HFFc6 (cell line): ENCODE measurements around the gene SUMO3. TPM values are rescaled to one million over a fixed set of nuclear protein-coding genes. Genes with fewer than 3 reads are reported as not detected.

Source experiments
- DNase-seq: peaks from one replicate; pipeline ENCODE4 v3.0.0-alpha.2; 2018
- H3K27ac Mint-ChIP-seq: 2 replicates; pipeline ENCODE4 v1.8.0; 2020; ENCODE audit warnings: mild to moderate bottlenecking, mixed read lengths
- H3K27me3 Mint-ChIP-seq: 2 replicates; pipeline ENCODE4 v1.8.0; 2021; ENCODE audit warnings: mild to moderate bottlenecking, moderate library complexity, mixed read lengths; ENCODE audit not compliant: insufficient read depth
- H3K36me3 Mint-ChIP-seq: 2 replicates; pipeline ENCODE4 v1.8.0; 2021; ENCODE audit warnings: low read depth, mixed read lengths
- H3K4me1 Mint-ChIP-seq: 2 replicates; pipeline ENCODE4 v1.8.0; 2020; ENCODE audit warnings: low read depth, mixed read lengths
- H3K4me3 Mint-ChIP-seq: 2 replicates; pipeline ENCODE4 v1.8.0; 2020; ENCODE audit warnings: mild to moderate bottlenecking, moderate library complexity, mixed read lengths
- H3K9me3 Mint-ChIP-seq: 2 replicates; pipeline ENCODE4 v1.8.0; 2020; ENCODE audit warnings: mild to moderate bottlenecking, mixed read lengths
- CTCF ChIP-seq: fragments of 200-600 bp; sonication (generic); IDR thresholded peaks from 2 replicates; pipeline ENCODE4 v1.5.0; 2021; ENCODE audit warnings: antibody characterized with exemption, mild to moderate bottlenecking
- total RNA-seq, 6 experiments: library from RNA; stranded (reverse); fragmentation: NEBNext Ultra II Directional; extraction: Animal tissue kit (Norgen Biotek cat#: 25700); gene quantifications; 2 replicates in 1 of 6; 3 replicates in 5 of 6; pipeline ENCODE4 v1.2.3, GENCODE V29; 2021

The SUMO3 gene
- total RNA-seq, 6 experiments from 2014 or later, result 116 to 160 (median 147) TPM

GRCh38 chr21:44831227-44831860 is 13.5 kb upstream of the SUMO3 start:
- peaks cover 21% of the 10 kb centered on the region for H3K36me3 Mint-ChIP-seq
- no peak for TF ChIP-seq CTCF
- no peaks in the 10 kb centered on the region; the same call in 1 of the 2 replicates for H3K4me1 Mint-ChIP-seq
- H3K9me3 Mint-ChIP-seq, result peaks cover 27% of the 10 kb centered on the region
- peaks cover 14% of the 10 kb centered on the region for H3K27me3 Mint-ChIP-seq
- H3K4me3 Mint-ChIP-seq, result no peak overlapping the region
- no peak overlapping the region for H3K27ac Mint-ChIP-seq
- DNase-seq, result no peak

- H3K4me3 Mint-ChIP-seq, result no peak overlapping the region
- peaks cover 27% of the 10 kb centered on the region for H3K9me3 Mint-ChIP-seq
- H3K36me3 Mint-ChIP-seq, result peaks cover 21% of the 10 kb centered on the region
- DNase-seq, result no peak
- no peak overlapping the region for H3K27ac Mint-ChIP-seq
- TF ChIP-seq CTCF, result no peak
- H3K4me1 Mint-ChIP-seq, result no peaks in the 10 kb centered on the region
- peaks cover 19% of the 10 kb centered on the region for H3K27me3 Mint-ChIP-seq
Measured at GRCh38 chr21:44829507-44830092, 11.7 kb upstream of the SUMO3 start.

- H3K27me3 Mint-ChIP-seq, result peaks cover 19% of the 10 kb centered on the region
- no peak overlapping the region for H3K27ac Mint-ChIP-seq
- TF ChIP-seq CTCF, result no peak
- no peak for DNase-seq
- no peak overlapping the region for H3K4me3 Mint-ChIP-seq
- no peaks in the 10 kb centered on the region for H3K4me1 Mint-ChIP-seq
- peaks cover 26% of the 10 kb centered on the region for H3K36me3 Mint-ChIP-seq
- peaks cover 32% of the 10 kb centered on the region for H3K9me3 Mint-ChIP-seq
Measured at GRCh38 chr21:44828362-44829056, 10.6 kb upstream of the SUMO3 start.

- no peak for DNase-seq
- TF ChIP-seq CTCF, result no peak
- H3K27ac Mint-ChIP-seq, result no peak overlapping the region
- no peak overlapping the region for H3K4me3 Mint-ChIP-seq
- peaks cover 42% of the 10 kb centered on the region for H3K36me3 Mint-ChIP-seq
- peaks cover 37% of the 10 kb centered on the region for H3K9me3 Mint-ChIP-seq
- peaks cover 7% of the 10 kb centered on the region for H3K27me3 Mint-ChIP-seq
- H3K4me1 Mint-ChIP-seq, result peaks cover 15% of the 10 kb centered on the region; the same call in 1 of the 2 replicates
Measured at GRCh38 chr21:44823179-44823660, 5.4 kb upstream of the SUMO3 start.

GRCh38 chr21:44822484-44823178 is 4.8 kb upstream of the SUMO3 start:
- no peak for DNase-seq
- no peak overlapping the region for H3K4me3 Mint-ChIP-seq
- peaks cover 37% of the 10 kb centered on the region for H3K36me3 Mint-ChIP-seq
- no peak overlapping the region for H3K27ac Mint-ChIP-seq
- peaks cover 15% of the 10 kb centered on the region; the same call in 1 of the 2 replicates for H3K4me1 Mint-ChIP-seq
- TF ChIP-seq CTCF, result no peak
- H3K27me3 Mint-ChIP-seq, result peaks cover 4% of the 10 kb centered on the region
- peaks cover 31% of the 10 kb centered on the region for H3K9me3 Mint-ChIP-seq
